HG02759 (cell line): ENCODE data around the gene PRKCA.
A peak's percentile ranks its signal among the peaks of the same experiment; 100 is the strongest.
"Not testable (repeated sequence)": the region's sequence is repeated elsewhere in the genome, so short reads cannot be mapped to it uniquely, and the experiment has no call there.

Source experiments
- ATAC-seq: cut with Tn5 transposase; IDR thresholded peaks from one replicate; pipeline ENCODE4 v1.9.1; 2021; ENCODE audit warnings: mild to moderate bottlenecking, moderate library complexity; ENCODE audit not compliant: unreplicated experiment

The PRKCA gene

GRCh38 chr17:66690166-66690565, 387.8 kb downstream of the PRKCA start:
- no peak for ATAC-seq

GRCh38 chr17:66691644-66692420, 389.4 kb downstream of the PRKCA start:
- ATAC-seq, result no peak

- ATAC-seq, result no peak
Measured at GRCh38 chr17:66692421-66692690, 389.9 kb downstream of the PRKCA start.

- ATAC-seq, result no peak
Measured at GRCh38 chr17:66695098-66695497, 392.7 kb downstream of the PRKCA start.

- ATAC-seq, result no peak
Measured at GRCh38 chr17:66698270-66698669, 395.9 kb downstream of the PRKCA start.

GRCh38 chr17:66701462-66701861, 399.0 kb downstream of the PRKCA start:
- ATAC-seq, result no peak

GRCh38 chr17:66702106-66702936, 399.9 kb downstream of the PRKCA start:
- no peak for ATAC-seq

GRCh38 chr17:66704858-66705520, 402.6 kb downstream of the PRKCA start:
- ATAC-seq, result no peak

GRCh38 chr17:66706851-66707450, 404.5 kb downstream of the PRKCA start:
- ATAC-seq, result no peak

- ATAC-seq, result no peak
Measured at GRCh38 chr17:66711401-66711800, 409.0 kb downstream of the PRKCA start.

- ATAC-seq, result no peak
Measured at GRCh38 chr17:66711881-66712321, 409.5 kb downstream of the PRKCA start.

GRCh38 chr17:66712453-66712852, 410.0 kb downstream of the PRKCA start:
- no peak for ATAC-seq

- not testable (repeated sequence) for ATAC-seq
Measured at GRCh38 chr17:66713021-66713532, 410.7 kb downstream of the PRKCA start.

GRCh38 chr17:66713533-66714042, 411.2 kb downstream of the PRKCA start:
- ATAC-seq, result peak; percentile 73

- no peak for ATAC-seq
Measured at GRCh38 chr17:66714046-66715023, 411.9 kb downstream of the PRKCA start.

- no peak for ATAC-seq
Measured at GRCh38 chr17:66715076-66715675, 412.8 kb downstream of the PRKCA start.

- no peak for ATAC-seq
Measured at GRCh38 chr17:66715745-66716156, 413.3 kb downstream of the PRKCA start.

GRCh38 chr17:66716236-66717026, 414.0 kb downstream of the PRKCA start:
- no peak for ATAC-seq
